ENCODE results near the gene AGBL1.

DNA sequence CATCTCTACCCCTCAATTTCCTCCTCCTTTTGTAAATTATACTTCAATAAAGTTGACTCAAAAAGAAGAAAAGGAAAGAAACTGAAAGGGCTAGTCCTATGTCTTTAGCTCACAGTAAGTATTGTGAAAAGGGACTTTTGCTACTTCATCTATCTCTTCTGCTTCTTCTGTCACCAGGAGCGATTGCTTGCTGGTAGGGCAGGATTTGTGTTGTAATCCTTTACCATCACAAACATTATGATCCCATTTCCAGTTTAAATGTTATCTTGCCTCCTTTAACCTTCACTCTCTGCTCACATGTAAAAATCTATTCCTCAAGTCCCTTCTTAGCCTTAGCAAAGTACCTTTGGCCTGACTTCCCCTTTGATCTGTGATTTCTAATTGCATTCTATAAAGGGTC is 537.1 kb downstream of the AGBL1 start:
- TF ChIP-seq EZH2 (IDR thresholded peaks at IDR 0.05; ENCODE audit: borderline replicate concordance, low read depth, low read length, severe bottlenecking) (no peak), CTCF (IDR thresholded peaks at IDR 0.05; ENCODE audit: borderline replicate concordance, extremely low read depth, low read length, poor library complexity, severe bottlenecking) (no peak)

Measured in DND-41 (cell line).